ENCODE measurements around the gene SHMT2. TPM values are rescaled to one million over a fixed set of nuclear protein-coding genes. Genes with fewer than 3 reads are reported as not detected.
A peak's percentile ranks its signal among the peaks of the same experiment; 100 is the strongest.

SHMT2 gene
- total and polyA plus RNA-seq, 5 donors: 17.9 to 33.2 (median 28.2) TPM

- ATAC-seq: no peak
- Histone ChIP-seq H3K9me3 (ENCODE audit: control insufficient read depth, low read length) (no peaks in the 10 kb centered on the region), H3K4me1 (ENCODE audit: control insufficient read depth, insufficient read depth, low read length) (no peaks in the 10 kb centered on the region), H3K27me3 (ENCODE audit: control insufficient read depth, insufficient read depth) (no peaks in the 10 kb centered on the region), H3K4me3 (ENCODE audit: low read length) (no peak overlapping the region), H3K27ac (ENCODE audit: low read length) (no peak overlapping the region)
- WGBS: 89% methylated on average over 22 of the region's 22 CpGs
- intact Hi-C loops (cut with DNase I): no loop called here
- DNase-seq: peak in 1 of 3 donors; percentile 54
These were observed 32.6 kb upstream of the SHMT2 start for GRCh38 chr12:57196956-57197355.

- H3K4me1 ChIP-seq (ENCODE audit: control insufficient read depth, insufficient read depth, low read length): no peaks in the 10 kb centered on the region
- WGBS: 94% methylated on average over 17 of the region's 17 CpGs
- H3K27me3 ChIP-seq (ENCODE audit: control insufficient read depth, insufficient read depth): no peaks in the 10 kb centered on the region
- H3K4me3 ChIP-seq (ENCODE audit: low read length): no peak overlapping the region
- no peak for ATAC-seq
- no peak overlapping the region for H3K27ac ChIP-seq (ENCODE audit: low read length)
- no peaks in the 10 kb centered on the region for H3K9me3 ChIP-seq (ENCODE audit: control insufficient read depth, low read length)
- intact Hi-C loops (cut with DNase I): no loop called here
- peak in 1 of 3 donors; percentile 48 for DNase-seq
These were observed 31.2 kb upstream of the SHMT2 start for GRCh38 chr12:57198329-57198728.

GRCh38 chr12:57199191-57199590 lies 30.3 kb upstream of the SHMT2 start:
- intact Hi-C loops (cut with DNase I): no loop called here
- no peaks in the 10 kb centered on the region for H3K27me3 ChIP-seq (ENCODE audit: control insufficient read depth, insufficient read depth)
- no peak for ATAC-seq
- H3K9me3 ChIP-seq (ENCODE audit: control insufficient read depth, low read length): no peaks in the 10 kb centered on the region
- no peak overlapping the region for H3K27ac ChIP-seq (ENCODE audit: low read length)
- no peaks in the 10 kb centered on the region for H3K4me1 ChIP-seq (ENCODE audit: control insufficient read depth, insufficient read depth, low read length)
- no peak for DNase-seq
- WGBS: 88% methylated on average over 15 of the region's 15 CpGs
- no peak overlapping the region for H3K4me3 ChIP-seq (ENCODE audit: low read length)

DNA sequence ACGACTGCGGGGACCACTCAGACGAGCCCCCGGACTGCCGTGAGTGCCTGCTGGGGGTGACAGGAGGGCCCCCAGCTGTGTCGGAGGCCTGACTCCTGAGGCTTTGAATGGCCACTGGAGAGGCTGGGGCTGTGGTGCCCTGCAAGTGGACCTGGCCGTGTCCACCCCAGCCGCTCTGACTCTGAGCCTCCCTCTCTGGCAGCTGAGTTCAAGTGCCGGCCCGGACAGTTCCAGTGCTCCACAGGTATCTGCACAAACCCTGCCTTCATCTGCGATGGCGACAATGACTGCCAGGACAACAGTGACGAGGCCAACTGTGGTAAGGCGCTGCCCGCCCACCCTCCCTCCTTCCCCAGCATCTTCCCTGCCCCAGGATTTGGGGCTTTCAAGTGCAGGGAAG lies 29.0 kb upstream of the SHMT2 start:
- no peak overlapping the region for H3K27ac ChIP-seq (ENCODE audit: low read length)
- no peak overlapping the region for H3K4me3 ChIP-seq (ENCODE audit: low read length)
- peak in 1 of 3 donors; percentile 53 for DNase-seq
- no peak for ATAC-seq
- H3K27me3 ChIP-seq (ENCODE audit: control insufficient read depth, insufficient read depth): no peaks in the 10 kb centered on the region
- 92% methylated on average over 15 of the region's 15 CpGs for WGBS
- intact Hi-C loops (cut with DNase I): no loop called here
- H3K4me1 ChIP-seq (ENCODE audit: control insufficient read depth, insufficient read depth, low read length): no peaks in the 10 kb centered on the region
- no peaks in the 10 kb centered on the region for H3K9me3 ChIP-seq (ENCODE audit: control insufficient read depth, low read length)

- Histone ChIP-seq H3K27me3 (ENCODE audit: control insufficient read depth, insufficient read depth) (no peaks in the 10 kb centered on the region), H3K27ac (ENCODE audit: low read length) (no peak overlapping the region), H3K4me1 (ENCODE audit: control insufficient read depth, insufficient read depth, low read length) (no peaks in the 10 kb centered on the region), H3K9me3 (ENCODE audit: control insufficient read depth, low read length) (no peaks in the 10 kb centered on the region), H3K4me3 (ENCODE audit: low read length) (no peak overlapping the region)
- intact Hi-C loops (cut with DNase I): no loop called here
- WGBS: 73% methylated on average over 8 of the region's 8 CpGs
- ATAC-seq (no peak), DNase-seq (peak in 1 of 3 donors; percentile 58)
These were observed 28.3 kb upstream of the SHMT2 start for GRCh38 chr12:57201219-57201618.

DNA sequence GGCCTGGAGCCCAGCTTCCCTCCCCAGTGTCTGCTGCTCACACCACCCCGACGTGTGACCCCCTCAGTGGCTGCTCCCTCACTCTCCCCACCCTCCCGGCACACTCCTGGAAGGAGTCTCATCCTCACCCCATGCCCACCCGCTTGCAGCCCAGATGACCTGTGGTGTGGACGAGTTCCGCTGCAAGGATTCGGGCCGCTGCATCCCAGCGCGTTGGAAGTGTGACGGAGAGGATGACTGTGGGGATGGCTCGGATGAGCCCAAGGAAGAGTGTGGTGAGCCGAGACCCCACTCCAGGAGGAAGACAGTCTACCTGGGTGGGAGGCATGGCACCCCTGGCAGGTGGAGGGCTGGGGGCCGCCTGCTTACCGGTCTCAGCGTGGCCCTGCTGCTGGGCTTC lies 27.9 kb upstream of the SHMT2 start:
- no peaks in the 10 kb centered on the region for H3K9me3 ChIP-seq (ENCODE audit: control insufficient read depth, low read length)
- H3K27me3 ChIP-seq (ENCODE audit: control insufficient read depth, insufficient read depth): no peaks in the 10 kb centered on the region
- no peak overlapping the region for H3K27ac ChIP-seq (ENCODE audit: low read length)
- WGBS: 85% methylated on average over 16 of the region's 16 CpGs
- DNase-seq (no peak), ATAC-seq (no peak)
- no peak overlapping the region for H3K4me3 ChIP-seq (ENCODE audit: low read length)
- no peaks in the 10 kb centered on the region for H3K4me1 ChIP-seq (ENCODE audit: control insufficient read depth, insufficient read depth, low read length)
- intact Hi-C loops (cut with DNase I): no loop called here

DNA sequence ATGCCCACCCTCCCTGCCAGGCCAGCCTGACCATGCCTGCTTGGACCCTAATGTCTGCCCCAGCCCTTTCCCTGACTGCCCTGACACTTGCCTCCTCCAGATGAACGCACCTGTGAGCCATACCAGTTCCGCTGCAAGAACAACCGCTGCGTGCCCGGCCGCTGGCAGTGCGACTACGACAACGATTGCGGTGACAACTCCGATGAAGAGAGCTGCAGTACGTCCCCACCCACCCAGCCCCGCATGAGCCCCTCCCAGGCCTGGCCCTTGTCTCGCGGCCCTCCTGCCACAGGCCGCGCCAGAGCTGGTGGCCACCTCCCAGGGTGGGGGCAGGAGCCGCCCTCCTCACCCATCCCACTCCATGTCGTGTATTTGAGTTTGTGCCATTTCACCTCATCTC lies 27.2 kb upstream of the SHMT2 start:
- no peak overlapping the region for H3K4me3 ChIP-seq (ENCODE audit: low read length)
- 90% methylated on average over 19 of the region's 19 CpGs for WGBS
- H3K9me3 ChIP-seq (ENCODE audit: control insufficient read depth, low read length): no peaks in the 10 kb centered on the region
- no peak overlapping the region for H3K27ac ChIP-seq (ENCODE audit: low read length)
- intact Hi-C loops (cut with DNase I): no loop called here
- no peak for ATAC-seq
- H3K27me3 ChIP-seq (ENCODE audit: control insufficient read depth, insufficient read depth): no peaks in the 10 kb centered on the region
- no peaks in the 10 kb centered on the region for H3K4me1 ChIP-seq (ENCODE audit: control insufficient read depth, insufficient read depth, low read length)
- DNase-seq: peak in 1 of 3 donors; percentile 40

GRCh38 chr12:57203201-57203600 lies 26.3 kb upstream of the SHMT2 start:
- intact Hi-C loops (cut with DNase I): no loop called here
- DNase-seq (peak in 1 of 3 donors; percentile 64), ATAC-seq (no peak)
- no peak overlapping the region for H3K27ac ChIP-seq (ENCODE audit: low read length)
- WGBS: 96% methylated on average over 28 of the region's 28 CpGs
- no peaks in the 10 kb centered on the region for H3K4me1 ChIP-seq (ENCODE audit: control insufficient read depth, insufficient read depth, low read length)
- no peak overlapping the region for H3K4me3 ChIP-seq (ENCODE audit: low read length)
- no peaks in the 10 kb centered on the region for H3K27me3 ChIP-seq (ENCODE audit: control insufficient read depth, insufficient read depth)
- no peaks in the 10 kb centered on the region for H3K9me3 ChIP-seq (ENCODE audit: control insufficient read depth, low read length)

DNA sequence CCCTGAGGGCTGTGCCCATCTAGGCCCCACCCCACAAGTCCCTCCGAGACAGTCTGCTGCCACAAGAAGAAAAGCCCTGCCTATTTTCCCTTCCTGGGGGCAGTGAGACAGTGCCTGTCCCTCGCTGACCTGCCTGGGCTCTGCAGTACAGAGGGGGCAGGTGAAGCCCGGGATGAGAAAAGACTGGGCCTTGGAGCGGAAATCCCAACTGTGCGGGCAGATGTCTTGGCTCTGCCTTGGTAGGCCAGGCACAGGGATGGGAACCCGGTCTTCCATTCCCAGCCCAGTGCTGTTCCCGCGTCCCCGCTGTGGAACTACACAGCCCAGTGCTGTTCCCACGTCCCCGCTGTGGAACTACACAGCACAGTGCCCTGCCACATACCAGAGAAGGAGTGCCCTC lies 25.7 kb upstream of the SHMT2 start:
- Histone ChIP-seq H3K4me1 (ENCODE audit: control insufficient read depth, insufficient read depth, low read length) (no peaks in the 10 kb centered on the region), H3K9me3 (ENCODE audit: control insufficient read depth, low read length) (no peaks in the 10 kb centered on the region), H3K4me3 (ENCODE audit: low read length) (no peak overlapping the region), H3K27ac (ENCODE audit: low read length) (no peak overlapping the region), H3K27me3 (ENCODE audit: control insufficient read depth, insufficient read depth) (no peaks in the 10 kb centered on the region)
- 82% methylated on average over 11 of the region's 11 CpGs for WGBS
- intact Hi-C loops (cut with DNase I): no loop called here
- ATAC-seq: no peak
- no peak for DNase-seq

GRCh38 chr12:57204454-57204853 lies 25.1 kb upstream of the SHMT2 start:
- no peak overlapping the region for H3K4me3 ChIP-seq (ENCODE audit: low read length)
- H3K27ac ChIP-seq (ENCODE audit: low read length): no peak overlapping the region
- peak in 1 of 3 donors; percentile 55 for DNase-seq
- no peaks in the 10 kb centered on the region for H3K27me3 ChIP-seq (ENCODE audit: control insufficient read depth, insufficient read depth)
- H3K4me1 ChIP-seq (ENCODE audit: control insufficient read depth, insufficient read depth, low read length): peaks cover 4% of the 10 kb centered on the region
- intact Hi-C loops (cut with DNase I): no loop called here
- no peak for ATAC-seq
- no peaks in the 10 kb centered on the region for H3K9me3 ChIP-seq (ENCODE audit: control insufficient read depth, low read length)
- 88% methylated on average over 19 of the region's 19 CpGs for WGBS

GRCh38 chr12:57205186-57205585 lies 24.3 kb upstream of the SHMT2 start:
- no peaks in the 10 kb centered on the region for H3K9me3 ChIP-seq (ENCODE audit: control insufficient read depth, low read length)
- DNase-seq (no peak), ATAC-seq (no peak)
- H3K4me1 ChIP-seq (ENCODE audit: control insufficient read depth, insufficient read depth, low read length): peaks cover 4% of the 10 kb centered on the region
- no peak overlapping the region for H3K27ac ChIP-seq (ENCODE audit: low read length)
- WGBS: 94% methylated on average over 26 of the region's 26 CpGs
- no peaks in the 10 kb centered on the region for H3K27me3 ChIP-seq (ENCODE audit: control insufficient read depth, insufficient read depth)
- intact Hi-C loops (cut with DNase I): no loop called here
- no peak overlapping the region for H3K4me3 ChIP-seq (ENCODE audit: low read length)

DNA sequence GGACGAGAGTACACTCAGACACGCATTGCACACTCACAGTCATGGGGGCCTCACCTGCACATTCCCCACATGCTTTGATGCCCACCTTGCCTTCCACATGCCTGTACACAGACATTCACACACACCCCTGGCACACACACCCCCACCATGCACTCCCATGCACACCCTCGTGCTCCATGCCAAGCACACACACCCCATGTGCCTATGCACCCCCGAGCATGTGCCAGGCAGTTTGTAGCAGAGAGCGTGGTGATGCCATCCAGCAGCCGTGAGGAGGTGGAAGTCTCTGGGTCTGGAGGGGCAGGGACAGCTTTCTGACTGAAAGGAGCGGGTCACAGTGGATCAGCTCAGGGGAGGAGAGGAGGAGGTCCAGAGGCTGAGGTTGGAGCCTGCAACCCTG lies 23.6 kb upstream of the SHMT2 start:
- DNase-seq (peak in 1 of 3 donors; percentile 52), ATAC-seq (no peak)
- Histone ChIP-seq H3K4me3 (ENCODE audit: low read length) (no peak overlapping the region), H3K27ac (ENCODE audit: low read length) (no peak overlapping the region), H3K27me3 (ENCODE audit: control insufficient read depth, insufficient read depth) (no peaks in the 10 kb centered on the region), H3K9me3 (ENCODE audit: control insufficient read depth, low read length) (no peaks in the 10 kb centered on the region), H3K4me1 (ENCODE audit: control insufficient read depth, insufficient read depth, low read length) (peaks cover 4% of the 10 kb centered on the region)
- intact Hi-C loops (cut with DNase I): no loop called here
- WGBS: 88% methylated on average over 7 of the region's 7 CpGs

Measured in right cardiac atrium (tissue), 5 donors.